Renal pelvis (tissue), 12 donors: Measurements from ENCODE around the gene AGBL3. TPM values are rescaled to one million over a fixed set of nuclear protein-coding genes. Genes with fewer than 3 reads are reported as not detected.

Experiments used
- DNase-seq: peaks from one replicate; pipeline ENCODE4 v3.0.0-alpha.2; 2013
- long read RNA-seq, 16 experiments: transcript quantifications; one replicate each; lab custom pipeline, GENCODE V29; 2026
- polyA plus RNA-seq, 3 donors: library from polyadenylated mRNA; unstranded; fragments of 120-200 nt; gene quantifications; one replicate each; pipeline ENCODE4 v1.2.1, GENCODE V29; 2013; ENCODE audit not compliant: insufficient read length in 3 of 3

Gene AGBL3
- polyA plus RNA-seq: 10 to 100 TPM in 2 of 3 donors, 1 to 10 TPM in 1; 7.3 to 14.1 (median 14.0) TPM
- long read RNA-seq, donor 1, partial matches to known transcripts: 0 of 1 reads
- long read RNA-seq, donor 1, other reads (novel, unspliced or antisense): 0 of 1 reads
- long read RNA-seq, donor 2: 0 reads
- long read RNA-seq, donor 3, partial matches to known transcripts: 0 of 1 reads
- long read RNA-seq, donor 3, other reads (novel, unspliced or antisense): 0 of 1 reads
- long read RNA-seq, donor 4: 0 reads
- long read RNA-seq, donor 5, partial matches to known transcripts: 0 of 1 reads
- long read RNA-seq, donor 5, other reads (novel, unspliced or antisense): 0 of 1 reads
- long read RNA-seq, donor 6: 0 reads
- long read RNA-seq, donor 7: 0 reads
- long read RNA-seq, donor 8: 0 reads
- long read RNA-seq, donor 9: 0 reads
- long read RNA-seq, donor 10: 0 reads
- long read RNA-seq, donor 11, partial matches to known transcripts: 6 of 6 reads
- long read RNA-seq, donor 11, other reads (novel, unspliced or antisense): 0 of 6 reads
- long read RNA-seq, donor 12, partial matches to known transcripts: 0 of 1 reads
- long read RNA-seq, donor 12, other reads (novel, unspliced or antisense): 0 of 1 reads
- long read RNA-seq, donor 13, partial matches to known transcripts: 14 of 26 reads
- long read RNA-seq, donor 13, other reads (novel, unspliced or antisense): 11 of 26 reads
- long read RNA-seq, donor 14: 0 reads
- long read RNA-seq, donor 15, partial matches to known transcripts: 21 of 37 reads
- long read RNA-seq, donor 15, other reads (novel, unspliced or antisense): 15 of 37 reads
- long read RNA-seq, donor 16, partial matches to known transcripts: 8 of 28 reads
- long read RNA-seq, donor 16, other reads (novel, unspliced or antisense): 19 of 28 reads

- DNase-seq: peak; percentile 97
Observed at GRCh38 chr7:134986363-134987251, at the start of gene AGBL3. AGBL3 (plus strand) TSS chr7:134986508; CDS start chr7:134987934, 1,426 bp downstream.

- no peak for DNase-seq
Observed at GRCh38 chr7:134936893-134937510, 49.3 kb upstream of the AGBL3 start.

GRCh38 chr7:134938141-134938540 lies 48.2 kb upstream of the AGBL3 start:
- DNase-seq: no peak

- no peak for DNase-seq
Observed at GRCh38 chr7:134939136-134939535, 47.2 kb upstream of the AGBL3 start.

GRCh38 chr7:134940729-134941128 lies 45.6 kb upstream of the AGBL3 start:
- DNase-seq: no peak

- no peak for DNase-seq
Observed at GRCh38 chr7:134941185-134941900, 45.0 kb upstream of the AGBL3 start.

- DNase-seq: no peak
Observed at GRCh38 chr7:134941952-134942351, 44.4 kb upstream of the AGBL3 start.

GRCh38 chr7:134942690-134943466 lies 43.4 kb upstream of the AGBL3 start:
- no peak for DNase-seq

GRCh38 chr7:134943785-134944400 lies 42.4 kb upstream of the AGBL3 start:
- DNase-seq: no peak

- no peak for DNase-seq
Observed at GRCh38 chr7:134945691-134946090, 40.6 kb upstream of the AGBL3 start.

GRCh38 chr7:134946260-134946659 lies 40.0 kb upstream of the AGBL3 start:
- no peak for DNase-seq

GRCh38 chr7:134947329-134947728 lies 39.0 kb upstream of the AGBL3 start:
- DNase-seq: no peak

GRCh38 chr7:134947831-134948230 lies 38.5 kb upstream of the AGBL3 start:
- DNase-seq: no peak

- DNase-seq: no peak
Observed at GRCh38 chr7:134948246-134948645, 38.1 kb upstream of the AGBL3 start.

- no peak for DNase-seq
Observed at GRCh38 chr7:134948736-134949135, 37.6 kb upstream of the AGBL3 start.

GRCh38 chr7:134949171-134949570 lies 37.1 kb upstream of the AGBL3 start:
- no peak for DNase-seq

GRCh38 chr7:134954197-134955082 lies 31.9 kb upstream of the AGBL3 start:
- peak; percentile 23 for DNase-seq

GRCh38 chr7:134957005-134957404 lies 29.3 kb upstream of the AGBL3 start:
- DNase-seq: no peak
